Activated naive CD8-positive, alpha-beta T cell treated with anti-CD3 and anti-CD28 coated beads for 36 hours (primary cell): ENCODE data around the gene KIAA1958. TPM values are rescaled to one million over a fixed set of nuclear protein-coding genes. Genes with fewer than 3 reads are reported as not detected.

Source experiments
- DNase-seq: peaks from one replicate; pipeline ENCODE4 v3.0.0; 2021
- H3K27ac Mint-ChIP-seq: one replicate; pipeline ENCODE4 v1.8.0; 2022; ENCODE audit warnings: mild to moderate bottlenecking, moderate library complexity, mixed read lengths
- H3K27me3 Mint-ChIP-seq: one replicate; pipeline ENCODE4 v1.8.0; 2022; ENCODE audit warnings: mild to moderate bottlenecking, mixed read lengths
- H3K36me3 Mint-ChIP-seq: one replicate; pipeline ENCODE4 v1.8.0; 2021; ENCODE audit warnings: mild to moderate bottlenecking, mixed read lengths
- H3K4me1 Mint-ChIP-seq: one replicate; pipeline ENCODE4 v1.8.0; 2021; ENCODE audit warnings: mixed read lengths
- H3K4me3 Mint-ChIP-seq: one replicate; pipeline ENCODE4 v1.8.0; 2022; ENCODE audit warnings: mild to moderate bottlenecking, moderate library complexity, mixed read lengths
- H3K9me3 Mint-ChIP-seq: one replicate; pipeline ENCODE4 v1.8.0; 2022; ENCODE audit warnings: mixed read lengths
- total RNA-seq, 2 experiments: library from RNA; stranded (reverse); gene quantifications; one replicate each; pipeline ENCODE4 v1.2.3, GENCODE V29; 2021

Gene KIAA1958
- total RNA-seq, 2 experiments from 2014 or later = 8.4 to 8.8 TPM

GRCh38 chr9:112533660-112534059, 47.0 kb downstream of the KIAA1958 start:
- Mint-ChIP-seq H3K4me1 (peaks cover 8% of the 10 kb centered on the region), H3K9me3 (no peaks in the 10 kb centered on the region), H3K27ac (no peak overlapping the region)

GRCh38 chr9:112535301-112535700, 48.7 kb downstream of the KIAA1958 start:
- H3K27me3 Mint-ChIP-seq = no peaks in the 10 kb centered on the region
- peaks cover 12% of the 10 kb centered on the region for H3K36me3 Mint-ChIP-seq
- no peaks in the 10 kb centered on the region for H3K9me3 Mint-ChIP-seq
- DNase-seq = no peak
- no peak overlapping the region for H3K27ac Mint-ChIP-seq
- H3K4me1 Mint-ChIP-seq = peaks cover 8% of the 10 kb centered on the region
- H3K4me3 Mint-ChIP-seq = no peak overlapping the region

More at GRCh38 chr9:112533660-112534059, 47.0 kb downstream of the KIAA1958 start:
- H3K4me3 Mint-ChIP-seq = no peak overlapping the region
- H3K27me3 Mint-ChIP-seq = no peaks in the 10 kb centered on the region
- DNase-seq = no peak
- peaks cover 11% of the 10 kb centered on the region for H3K36me3 Mint-ChIP-seq

GRCh38 chr9:112535811-112536210, 49.2 kb downstream of the KIAA1958 start:
- peaks cover 8% of the 10 kb centered on the region for H3K4me1 Mint-ChIP-seq
- H3K4me3 Mint-ChIP-seq = no peak overlapping the region
- no peaks in the 10 kb centered on the region for H3K9me3 Mint-ChIP-seq
- H3K27ac Mint-ChIP-seq = no peak overlapping the region
- peaks cover 12% of the 10 kb centered on the region for H3K36me3 Mint-ChIP-seq
- H3K27me3 Mint-ChIP-seq = no peaks in the 10 kb centered on the region
- DNase-seq = no peak

- Mint-ChIP-seq H3K4me1 (peaks cover 10% of the 10 kb centered on the region), H3K27ac (no peak overlapping the region), H3K27me3 (no peaks in the 10 kb centered on the region), H3K4me3 (no peak overlapping the region), H3K36me3 (peaks cover 9% of the 10 kb centered on the region), H3K9me3 (no peaks in the 10 kb centered on the region)
- no peak for DNase-seq
These were observed 50.9 kb downstream of the KIAA1958 start for GRCh38 chr9:112537561-112537960.

GRCh38 chr9:112540800-112541199, 54.2 kb downstream of the KIAA1958 start:
- Mint-ChIP-seq H3K36me3 (peaks cover 4% of the 10 kb centered on the region), H3K27me3 (no peaks in the 10 kb centered on the region), H3K4me3 (no peak overlapping the region), H3K4me1 (peaks cover 10% of the 10 kb centered on the region), H3K9me3 (peaks cover 1% of the 10 kb centered on the region), H3K27ac (no peak overlapping the region)
- no peak for DNase-seq

- H3K4me1 Mint-ChIP-seq = peaks cover 16% of the 10 kb centered on the region
- no peak overlapping the region for H3K4me3 Mint-ChIP-seq
- H3K27ac Mint-ChIP-seq = no peak overlapping the region
- no peak for DNase-seq
- peaks cover 6% of the 10 kb centered on the region for H3K36me3 Mint-ChIP-seq
- no peaks in the 10 kb centered on the region for H3K27me3 Mint-ChIP-seq
- peaks cover 2% of the 10 kb centered on the region for H3K9me3 Mint-ChIP-seq
These were observed 55.1 kb downstream of the KIAA1958 start for GRCh38 chr9:112541685-112542084.

GRCh38 chr9:112542593-112543292, 56.1 kb downstream of the KIAA1958 start:
- H3K27ac Mint-ChIP-seq = no peak overlapping the region
- peaks cover 8% of the 10 kb centered on the region for H3K36me3 Mint-ChIP-seq

GRCh38 chr9:112544477-112544876, 57.9 kb downstream of the KIAA1958 start:
- Mint-ChIP-seq H3K36me3 (peaks cover 10% of the 10 kb centered on the region), H3K9me3 (peaks cover 2% of the 10 kb centered on the region), H3K4me3 (no peak overlapping the region), H3K27me3 (no peaks in the 10 kb centered on the region), H3K27ac (no peak overlapping the region), H3K4me1 (peaks cover 19% of the 10 kb centered on the region)
- no peak for DNase-seq

More at GRCh38 chr9:112542593-112543292, 56.1 kb downstream of the KIAA1958 start:
- H3K4me1 Mint-ChIP-seq = peaks cover 16% of the 10 kb centered on the region
- no peaks in the 10 kb centered on the region for H3K27me3 Mint-ChIP-seq
- no peak for DNase-seq
- H3K4me3 Mint-ChIP-seq = no peak overlapping the region
- peaks cover 2% of the 10 kb centered on the region for H3K9me3 Mint-ChIP-seq

GRCh38 chr9:112545237-112545636, 58.6 kb downstream of the KIAA1958 start:
- DNase-seq = no peak
- peaks cover 20% of the 10 kb centered on the region for H3K4me1 Mint-ChIP-seq
- peaks cover 9% of the 10 kb centered on the region for H3K36me3 Mint-ChIP-seq
- no peaks in the 10 kb centered on the region for H3K27me3 Mint-ChIP-seq
- H3K27ac Mint-ChIP-seq = no peak overlapping the region
- H3K4me3 Mint-ChIP-seq = no peak overlapping the region
- peaks cover 2% of the 10 kb centered on the region for H3K9me3 Mint-ChIP-seq

- H3K4me3 Mint-ChIP-seq = no peak overlapping the region
- no peaks in the 10 kb centered on the region for H3K27me3 Mint-ChIP-seq
- H3K36me3 Mint-ChIP-seq = peaks cover 9% of the 10 kb centered on the region
- no peak for DNase-seq
- H3K4me1 Mint-ChIP-seq = peaks cover 19% of the 10 kb centered on the region
- H3K27ac Mint-ChIP-seq = peak overlapping the region; percentile 45
- H3K9me3 Mint-ChIP-seq = peaks cover 2% of the 10 kb centered on the region
These were observed 59.8 kb downstream of the KIAA1958 start for GRCh38 chr9:112546149-112547012.

GRCh38 chr9:112548051-112548440, 61.4 kb downstream of the KIAA1958 start:
- H3K27ac Mint-ChIP-seq = no peak overlapping the region
- peaks cover 9% of the 10 kb centered on the region for H3K36me3 Mint-ChIP-seq
- H3K4me3 Mint-ChIP-seq = no peak overlapping the region
- H3K9me3 Mint-ChIP-seq = peaks cover 2% of the 10 kb centered on the region
- peaks cover 19% of the 10 kb centered on the region for H3K4me1 Mint-ChIP-seq
- no peak for DNase-seq
- no peaks in the 10 kb centered on the region for H3K27me3 Mint-ChIP-seq

GRCh38 chr9:112548836-112549595, 62.4 kb downstream of the KIAA1958 start:
- DNase-seq = no peak
- peaks cover 10% of the 10 kb centered on the region for H3K36me3 Mint-ChIP-seq
- H3K4me1 Mint-ChIP-seq = peaks cover 21% of the 10 kb centered on the region
- no peak overlapping the region for H3K27ac Mint-ChIP-seq
- H3K4me3 Mint-ChIP-seq = no peak overlapping the region
- peaks cover 2% of the 10 kb centered on the region for H3K9me3 Mint-ChIP-seq
- H3K27me3 Mint-ChIP-seq = no peaks in the 10 kb centered on the region

GRCh38 chr9:112550531-112550930, 63.9 kb downstream of the KIAA1958 start:
- Mint-ChIP-seq H3K27ac (no peak overlapping the region), H3K4me3 (no peak overlapping the region), H3K27me3 (no peaks in the 10 kb centered on the region), H3K9me3 (peaks cover 2% of the 10 kb centered on the region), H3K4me1 (peaks cover 18% of the 10 kb centered on the region), H3K36me3 (peaks cover 10% of the 10 kb centered on the region)
- no peak for DNase-seq

- no peaks in the 10 kb centered on the region for H3K27me3 Mint-ChIP-seq
- peaks cover 15% of the 10 kb centered on the region for H3K4me1 Mint-ChIP-seq
- H3K36me3 Mint-ChIP-seq = peaks cover 8% of the 10 kb centered on the region
- no peaks in the 10 kb centered on the region for H3K9me3 Mint-ChIP-seq
- no peak overlapping the region for H3K4me3 Mint-ChIP-seq
- no peak for DNase-seq
- H3K27ac Mint-ChIP-seq = no peak overlapping the region
These were observed 65.0 kb downstream of the KIAA1958 start for GRCh38 chr9:112551641-112552040.
